BE2C (cell line): Measurements from ENCODE around the gene LAMC3.

Source experiments
- DNase-seq: peaks from one replicate; pipeline ENCODE4 v3.0.0-alpha.2; 2020
- H3K27me3 ChIP-seq: fragments of 250-450 bp; sonication (Bioruptor Pico); 2 replicates; pipeline ENCODE4 v1.5.1; 2020; ENCODE audit warnings: mild to moderate bottlenecking
- H3K36me3 ChIP-seq: fragments of 250-450 bp; sonication (Bioruptor Pico); 2 replicates; pipeline ENCODE4 v1.5.1; 2020; ENCODE audit warnings: mild to moderate bottlenecking
- H3K4me1 ChIP-seq: fragments of 250-450 bp; sonication (Bioruptor Pico); 2 replicates; pipeline ENCODE4 v1.5.1; 2020
- H3K4me3 ChIP-seq: 2 replicates; pipeline ENCODE4 v1.5.1; 2011; ENCODE audit warnings: low read depth, low read length
- H3K9me3 ChIP-seq: fragments of 250-450 bp; sonication (Bioruptor Pico); 2 replicates; pipeline ENCODE4 v1.5.1; 2020
- CTCF ChIP-seq: IDR thresholded peaks from 2 replicates; pipeline ENCODE4 v1.5.1; 2012; ENCODE audit warnings: mild to moderate bottlenecking, low read depth, low read length

Gene LAMC3

DNA sequence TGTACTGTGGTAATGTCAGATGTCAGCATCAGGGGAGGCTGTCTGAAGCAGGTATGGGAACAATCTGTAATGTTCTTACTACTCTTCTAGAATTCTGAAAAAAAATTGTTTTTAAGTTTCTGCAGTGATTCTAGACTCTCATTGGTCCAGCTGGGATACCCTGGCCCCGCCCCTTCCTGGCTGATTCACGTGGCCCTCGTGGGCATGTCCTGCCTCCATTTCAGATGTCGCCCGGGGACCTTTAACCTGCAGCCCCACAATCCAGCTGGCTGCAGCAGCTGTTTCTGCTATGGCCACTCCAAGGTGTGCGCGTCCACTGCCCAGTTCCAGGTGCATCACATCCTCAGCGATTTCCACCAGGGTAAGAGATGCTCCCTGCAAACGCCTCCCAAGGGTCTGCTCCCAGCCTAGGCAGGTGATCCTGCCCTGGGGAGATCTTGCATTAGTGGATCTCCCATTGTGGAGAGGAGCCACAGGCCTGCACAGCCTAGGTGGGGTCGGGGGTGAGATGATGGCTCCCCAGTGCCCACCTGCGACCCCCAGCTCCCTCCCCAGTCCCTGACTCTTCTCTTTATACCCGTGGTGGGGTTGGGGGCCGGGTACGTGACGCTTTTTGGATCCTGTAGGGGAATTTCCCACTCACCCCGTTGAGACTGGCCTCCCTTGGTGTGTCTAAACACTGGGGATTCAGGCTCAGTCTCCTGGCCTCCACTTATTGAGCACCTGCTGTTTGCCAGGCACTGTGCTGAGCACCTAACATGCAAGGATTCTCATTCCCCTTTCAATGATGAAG lies 36.5 kb downstream of the LAMC3 start:
- no peak for DNase-seq
- TF ChIP-seq CTCF, result no peak
- Histone ChIP-seq H3K4me1 (no peaks in the 10 kb centered on the region), H3K4me3 (no peak overlapping the region), H3K9me3 (no peaks in the 10 kb centered on the region), H3K27me3 (no peaks in the 10 kb centered on the region), H3K36me3 (no peaks in the 10 kb centered on the region)

GRCh38 chr9:131046093-131046380 lies 37.1 kb downstream of the LAMC3 start:
- Histone ChIP-seq H3K9me3 (no peaks in the 10 kb centered on the region), H3K36me3 (no peaks in the 10 kb centered on the region), H3K4me3 (no peak overlapping the region), H3K4me1 (no peaks in the 10 kb centered on the region), H3K27me3 (no peaks in the 10 kb centered on the region)
- DNase-seq, result no peak
- TF ChIP-seq CTCF, result no peak

GRCh38 chr9:131046581-131047202 lies 37.7 kb downstream of the LAMC3 start:
- no peaks in the 10 kb centered on the region for H3K4me1 ChIP-seq
- H3K9me3 ChIP-seq, result no peaks in the 10 kb centered on the region
- peak; percentile 81 for DNase-seq
- peak overlapping the region; percentile 33 for H3K4me3 ChIP-seq
- no peaks in the 10 kb centered on the region for H3K36me3 ChIP-seq
- H3K27me3 ChIP-seq, result no peaks in the 10 kb centered on the region
- peak; percentile 92 for TF ChIP-seq CTCF

GRCh38 chr9:131048332-131048731 lies 39.4 kb downstream of the LAMC3 start:
- Histone ChIP-seq H3K4me1 (no peaks in the 10 kb centered on the region), H3K4me3 (no peak overlapping the region), H3K36me3 (no peaks in the 10 kb centered on the region), H3K9me3 (no peaks in the 10 kb centered on the region), H3K27me3 (no peaks in the 10 kb centered on the region)
- DNase-seq, result no peak
- no peak for TF ChIP-seq CTCF

GRCh38 chr9:131048820-131049219 lies 39.8 kb downstream of the LAMC3 start:
- Histone ChIP-seq H3K4me1 (no peaks in the 10 kb centered on the region), H3K27me3 (no peaks in the 10 kb centered on the region), H3K36me3 (no peaks in the 10 kb centered on the region), H3K4me3 (no peak overlapping the region), H3K9me3 (no peaks in the 10 kb centered on the region)
- no peak for DNase-seq
- TF ChIP-seq CTCF, result no peak
